GM23338 (cell line): ENCODE data around the gene TMEM170B. TPM values are rescaled to one million over a fixed set of nuclear protein-coding genes. Genes with fewer than 3 reads are reported as not detected.

ENCODE experiments used
- ATAC-seq: fragments of 200-7000 bp; cut with Tn5 transposase; 3 replicates; pipeline ENCODE4 v1.9.1; 2020
- DNase-seq: peaks from one replicate; pipeline ENCODE4 v3.0.0-alpha.2; 2015; ENCODE audit warnings: low spot score
- H2AFZ ChIP-seq: fragments of 200-600 bp; sonication (generic); 2 replicates; pipeline ENCODE4 v1.8.0; 2016; ENCODE audit warnings: antibody characterized with exemption, mild to moderate bottlenecking, moderate library complexity
- H3F3A ChIP-seq: fragments of 200-600 bp; sonication (generic); replicated peaks from 2 replicates; pipeline ENCODE4 v1.8.0; 2017; ENCODE audit warnings: antibody characterized with exemption, mixed run types, low read depth
- H3K27ac ChIP-seq: fragments of 200-600 bp; sonication (generic); 2 replicates; pipeline ENCODE4 v1.6.1; 2016; ENCODE audit warnings: low read depth
- H3K27me3 ChIP-seq: fragments of 200-600 bp; sonication (generic); 2 replicates; pipeline ENCODE4 v1.8.0; 2016; ENCODE audit warnings: mild to moderate bottlenecking, mixed run types, moderate library complexity; ENCODE audit not compliant: insufficient read depth
- H3K36me3 ChIP-seq: fragments of 200-600 bp; sonication (generic); 2 replicates; pipeline ENCODE4 v1.8.0; 2016; ENCODE audit warnings: mild to moderate bottlenecking; ENCODE audit not compliant: insufficient read depth
- H3K4me1 ChIP-seq: fragments of 200-600 bp; sonication (generic); 2 replicates; pipeline ENCODE4 v1.8.0; 2016; ENCODE audit warnings: mild to moderate bottlenecking, moderate library complexity; ENCODE audit not compliant: insufficient read depth
- H3K4me2 ChIP-seq: fragments of 200-600 bp; sonication (generic); 2 replicates; pipeline ENCODE4 v1.7.1; 2017; ENCODE audit warnings: mixed run types
- H3K4me3 ChIP-seq: fragments of 200-600 bp; sonication (generic); 2 replicates; pipeline ENCODE4 v1.6.1; 2016; ENCODE audit warnings: mixed run types
- H3K79me2 ChIP-seq: fragments of 200-600 bp; sonication (generic); replicated peaks from 2 replicates; pipeline ENCODE4 v1.8.0; 2017; ENCODE audit warnings: mild to moderate bottlenecking; ENCODE audit not compliant: insufficient read depth
- H3K9me2 ChIP-seq: fragments of 200-600 bp; sonication (generic); 2 replicates; pipeline ENCODE4 v1.8.0; 2017; ENCODE audit not compliant: insufficient read depth
- H4K20me1 ChIP-seq: fragments of 200-600 bp; sonication (generic); replicated peaks from 2 replicates; pipeline ENCODE4 v1.8.0; 2017; ENCODE audit warnings: mild to moderate bottlenecking; ENCODE audit not compliant: insufficient read depth
- H3K27ac Mint-ChIP-seq: 2 replicates; pipeline ENCODE4 v1.8.0; 2020; ENCODE audit warnings: inconsistent platforms, mild to moderate bottlenecking, moderate library complexity, mixed read lengths
- H3K27me3 Mint-ChIP-seq: 3 replicates; pipeline ENCODE4 v1.8.0; 2022; ENCODE audit warnings: low read depth, mild to moderate bottlenecking, moderate library complexity, mixed read lengths, inconsistent platforms; ENCODE audit not compliant: insufficient read depth, poor library complexity
- H3K36me3 Mint-ChIP-seq: 3 replicates; pipeline ENCODE4 v1.8.0; 2021; ENCODE audit warnings: low read depth, mild to moderate bottlenecking, inconsistent platforms, moderate library complexity, mixed read lengths
- H3K4me1 Mint-ChIP-seq: 3 replicates; pipeline ENCODE4 v1.8.0; 2020; ENCODE audit warnings: mild to moderate bottlenecking, inconsistent platforms, mixed read lengths
- H3K4me3 Mint-ChIP-seq: 3 replicates; pipeline ENCODE4 v1.8.0; 2021; ENCODE audit warnings: moderate library complexity, mild to moderate bottlenecking, inconsistent platforms, mixed read lengths
- H3K9me3 Mint-ChIP-seq: 3 replicates; pipeline ENCODE4 v1.8.0; 2020; ENCODE audit warnings: moderate library complexity, mild to moderate bottlenecking, inconsistent platforms, mixed read lengths
- EZH2 ChIP-seq: fragments of 200-600 bp; sonication (generic); IDR thresholded peaks from one replicate; pipeline ENCODE4 v1.8.0; 2017; ENCODE audit warnings: antibody characterized with exemption, mild to moderate bottlenecking, low read depth; ENCODE audit not compliant: unreplicated experiment
- JUNB ChIP-seq: IDR thresholded peaks from one replicate; pipeline ENCODE4 v1.6.1; 2016; ENCODE audit warnings: antibody characterized with exemption; ENCODE audit not compliant: unreplicated experiment
- polyA plus RNA-seq: library from polyadenylated mRNA; unstranded; fragments of >200 nt; fragmentation: Nextera tagmentation; extraction: Ambion mirVana; gene quantifications from 2 replicates; pipeline ENCODE4 v1.2.1, GENCODE V29; 2016
- small RNA-seq: library from RNA; depleted of rRNA; stranded (forward); fragments of <200 nt; gene quantifications from one replicate; pipeline ENCODE3, GENCODE V24; 2014; ENCODE audit warnings: low replicate concordance
- total RNA-seq: library from RNA; depleted of rRNA; stranded (reverse); fragments of >200 nt; shearing (Covaris generic); gene quantifications from 2 replicates; pipeline ENCODE4 v1.2.3, GENCODE V29; 2014; rRNA removed
- TF ChIP-seq, protein P1 (sequence below): IDR thresholded peaks from one replicate; pipeline ENCODE4 v1.6.1; 2018; ENCODE audit warnings: antibody characterized with exemption; ENCODE audit not compliant: unreplicated experiment
- TF ChIP-seq, protein P2 (sequence below): IDR thresholded peaks from 2 replicates; pipeline ENCODE4 v1.6.1; 2016; ENCODE audit warnings: antibody characterized with exemption

The TMEM170B gene
- total and polyA plus RNA-seq, 2 experiments from 2014 or later = 2.0 to 6.9 TPM

- Histone ChIP-seq H3K9me2 (peaks cover 12% of the 10 kb centered on the region), H3K4me2 (no peak overlapping the region), H3K36me3 (no peaks in the 10 kb centered on the region), H3K4me3 (no peak overlapping the region), H2AFZ (peak overlapping the region; percentile 66; the same call in 1 of the 2 replicates), H3K27me3 (no peaks in the 10 kb centered on the region), H3F3A (no peaks in the 10 kb centered on the region), H4K20me1 (no peaks in the 10 kb centered on the region), H3K27ac (no peak overlapping the region), H3K4me1 (no peaks in the 10 kb centered on the region), H3K79me2 (no peaks in the 10 kb centered on the region)
- Mint-ChIP-seq H3K27ac (no peak overlapping the region), H3K9me3 (no peaks in the 10 kb centered on the region; the same call in 2 of the 3 replicates), H3K4me3 (no peak overlapping the region), H3K36me3 (no peaks in the 10 kb centered on the region), H3K27me3 (peaks cover 2% of the 10 kb centered on the region), H3K4me1 (no peaks in the 10 kb centered on the region; the same call in 2 of the 3 replicates)
- TF ChIP-seq EZH2 = no peak
- TF ChIP-seq, protein P1, sequence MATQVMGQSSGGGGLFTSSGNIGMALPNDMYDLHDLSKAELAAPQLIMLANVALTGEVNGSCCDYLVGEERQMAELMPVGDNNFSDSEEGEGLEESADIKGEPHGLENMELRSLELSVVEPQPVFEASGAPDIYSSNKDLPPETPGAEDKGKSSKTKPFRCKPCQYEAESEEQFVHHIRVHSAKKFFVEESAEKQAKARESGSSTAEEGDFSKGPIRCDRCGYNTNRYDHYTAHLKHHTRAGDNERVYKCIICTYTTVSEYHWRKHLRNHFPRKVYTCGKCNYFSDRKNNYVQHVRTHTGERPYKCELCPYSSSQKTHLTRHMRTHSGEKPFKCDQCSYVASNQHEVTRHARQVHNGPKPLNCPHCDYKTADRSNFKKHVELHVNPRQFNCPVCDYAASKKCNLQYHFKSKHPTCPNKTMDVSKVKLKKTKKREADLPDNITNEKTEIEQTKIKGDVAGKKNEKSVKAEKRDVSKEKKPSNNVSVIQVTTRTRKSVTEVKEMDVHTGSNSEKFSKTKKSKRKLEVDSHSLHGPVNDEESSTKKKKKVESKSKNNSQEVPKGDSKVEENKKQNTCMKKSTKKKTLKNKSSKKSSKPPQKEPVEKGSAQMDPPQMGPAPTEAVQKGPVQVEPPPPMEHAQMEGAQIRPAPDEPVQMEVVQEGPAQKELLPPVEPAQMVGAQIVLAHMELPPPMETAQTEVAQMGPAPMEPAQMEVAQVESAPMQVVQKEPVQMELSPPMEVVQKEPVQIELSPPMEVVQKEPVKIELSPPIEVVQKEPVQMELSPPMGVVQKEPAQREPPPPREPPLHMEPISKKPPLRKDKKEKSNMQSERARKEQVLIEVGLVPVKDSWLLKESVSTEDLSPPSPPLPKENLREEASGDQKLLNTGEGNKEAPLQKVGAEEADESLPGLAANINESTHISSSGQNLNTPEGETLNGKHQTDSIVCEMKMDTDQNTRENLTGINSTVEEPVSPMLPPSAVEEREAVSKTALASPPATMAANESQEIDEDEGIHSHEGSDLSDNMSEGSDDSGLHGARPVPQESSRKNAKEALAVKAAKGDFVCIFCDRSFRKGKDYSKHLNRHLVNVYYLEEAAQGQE = no peak
- no peak for TF ChIP-seq JUNB
- TF ChIP-seq, protein P2, sequence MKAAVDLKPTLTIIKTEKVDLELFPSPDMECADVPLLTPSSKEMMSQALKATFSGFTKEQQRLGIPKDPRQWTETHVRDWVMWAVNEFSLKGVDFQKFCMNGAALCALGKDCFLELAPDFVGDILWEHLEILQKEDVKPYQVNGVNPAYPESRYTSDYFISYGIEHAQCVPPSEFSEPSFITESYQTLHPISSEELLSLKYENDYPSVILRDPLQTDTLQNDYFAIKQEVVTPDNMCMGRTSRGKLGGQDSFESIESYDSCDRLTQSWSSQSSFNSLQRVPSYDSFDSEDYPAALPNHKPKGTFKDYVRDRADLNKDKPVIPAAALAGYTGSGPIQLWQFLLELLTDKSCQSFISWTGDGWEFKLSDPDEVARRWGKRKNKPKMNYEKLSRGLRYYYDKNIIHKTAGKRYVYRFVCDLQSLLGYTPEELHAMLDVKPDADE = no peak
- no peak for ATAC-seq
- DNase-seq = no peak
Measured at GRCh38 chr6:11632795-11633511, 95.4 kb downstream of the TMEM170B start.

Small RNA genes within 50 kb of the gene (small RNA-seq; reads per million reads assigned to genes)
- not detected for gene RNU1-64P

Other genes with a start within 250 kb of the TMEM170B start
- gene ADTRP, start 241.1 kb downstream of the TMEM170B start, total RNA-seq = not detected in 2 replicates
- gene ADTRP, start 241.1 kb downstream of the TMEM170B start, polyA plus RNA-seq = not detected in 2 replicates